ENCODE data around the gene EML3. TPM values are rescaled to one million over a fixed set of nuclear protein-coding genes. Genes with fewer than 3 reads are reported as not detected.

EML3 gene
- total RNA-seq, 2 donors from 2014 or later = 51.5 to 57.7 TPM

DNA sequence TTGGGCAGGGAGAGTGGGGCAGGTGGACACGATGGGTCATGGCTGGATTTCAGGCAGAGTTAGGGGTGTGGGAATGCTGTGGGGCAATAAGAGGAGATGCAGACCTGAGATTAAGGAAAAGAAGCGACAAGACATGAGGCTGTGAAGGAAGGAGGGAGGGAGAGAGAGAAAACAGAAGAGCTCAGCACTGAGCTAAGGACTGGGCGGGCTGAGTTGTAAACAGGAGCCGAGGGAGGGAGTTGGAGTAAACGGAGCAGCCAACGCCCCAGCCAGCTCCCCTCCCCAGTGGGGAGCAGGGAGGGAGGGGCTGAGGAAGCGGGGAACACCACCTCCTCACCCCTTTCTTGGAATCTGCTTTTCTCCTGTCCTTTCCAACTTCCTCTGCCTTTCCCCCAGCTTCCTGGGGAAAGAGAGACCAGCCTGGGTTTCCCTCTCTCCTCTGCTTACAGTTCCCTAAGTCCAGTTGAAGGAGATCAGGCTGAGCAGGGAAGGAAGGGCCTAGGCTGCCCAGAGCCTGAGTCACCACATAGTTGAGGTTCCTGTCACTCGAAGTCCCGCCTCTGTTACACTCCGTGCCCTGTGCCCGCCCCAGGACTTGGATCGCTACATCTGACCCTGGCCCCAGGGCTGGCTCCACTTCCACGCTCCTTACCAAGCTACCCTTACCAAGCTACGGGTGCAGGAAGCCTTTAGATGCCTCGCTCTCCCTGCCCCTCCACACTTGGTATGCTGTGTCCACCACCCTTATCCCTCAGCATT is 59.3 kb downstream of the EML3 start:
- Mint-ChIP-seq H3K9me3 (no peaks in the 10 kb centered on the region), H3K27ac (peak overlapping the region; percentile 96), H3K27me3 (ENCODE audit: insufficient read depth) (peaks cover 15% of the 10 kb centered on the region), H3K36me3 (ENCODE audit: low read depth) (peaks cover 17% of the 10 kb centered on the region), H3K4me1 (peaks cover 70% of the 10 kb centered on the region), H3K4me3 (peak overlapping the region; percentile 27)
- H3K4me3 ChIP-seq (ENCODE audit: low read length) = no peak overlapping the region
- H3K9ac ChIP-seq (ENCODE audit: extremely low read depth, low read length, poor library complexity, severe bottlenecking) = peak overlapping the region; percentile 31
- no peak for TF ChIP-seq CTCF (conservative IDR thresholded peaks at IDR 0.05)
- no peaks in the 10 kb centered on the region for H3K9me3 ChIP-seq (ENCODE audit: control insufficient read depth, low read length)
- peak; percentile 89 for DNase-seq
- peaks cover 21% of the 10 kb centered on the region for H3K36me3 ChIP-seq (ENCODE audit: control insufficient read depth, insufficient read depth, low read length)
- peaks cover 32% of the 10 kb centered on the region for H3K4me1 ChIP-seq (ENCODE audit: control insufficient read depth, insufficient read depth, low read length)
- H3K27me3 ChIP-seq (ENCODE audit: control insufficient read depth, insufficient read depth, low read length, poor library complexity, severe bottlenecking) = no peaks in the 10 kb centered on the region
- H3K27ac ChIP-seq (ENCODE audit: low read depth, low read length) = peak overlapping the region; percentile 55
- 19 to 29% methylated on average over 3 to 15 of the region's 15 CpGs for WGBS, 2 experiments (ENCODE audit: insufficient coverage in 1 of 2, insufficient read length in 1 of 2)

DNA sequence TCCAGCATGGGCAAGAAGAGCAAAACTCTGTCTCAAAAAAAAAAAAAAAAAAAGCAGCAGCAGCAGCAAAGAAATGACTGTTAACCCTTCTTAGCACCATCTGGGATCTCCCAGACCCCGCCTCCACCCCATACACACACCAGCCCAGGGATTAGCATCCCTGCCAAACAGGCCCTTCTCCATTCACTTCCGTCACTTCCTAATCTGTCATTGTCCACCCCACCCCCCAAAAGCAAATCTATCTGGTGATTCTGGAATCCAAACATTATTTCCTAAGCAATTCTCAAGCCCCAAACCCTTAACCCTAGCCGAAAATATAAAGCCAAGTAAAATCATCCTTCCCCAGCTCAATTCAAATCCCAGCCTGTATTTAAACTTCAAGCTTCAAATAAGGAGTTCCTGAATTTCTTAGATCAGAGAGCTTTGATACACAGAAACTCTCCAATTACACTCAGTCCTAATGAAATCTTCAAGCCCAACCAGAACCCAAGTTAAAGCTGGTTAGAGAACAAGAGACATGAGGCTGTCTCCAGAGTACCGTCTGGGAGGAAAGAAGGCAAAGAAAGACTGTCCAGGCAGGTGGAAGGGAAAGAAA is 60.0 kb downstream of the EML3 start:
- peaks cover 13% of the 10 kb centered on the region for H3K36me3 Mint-ChIP-seq (ENCODE audit: low read depth)
- H3K4me3 ChIP-seq (ENCODE audit: low read length) = no peak overlapping the region
- no peaks in the 10 kb centered on the region for H3K9me3 Mint-ChIP-seq
- H3K27me3 ChIP-seq (ENCODE audit: control insufficient read depth, insufficient read depth, low read length, poor library complexity, severe bottlenecking) = no peaks in the 10 kb centered on the region
- H3K9me3 ChIP-seq (ENCODE audit: control insufficient read depth, low read length) = no peaks in the 10 kb centered on the region
- H3K4me1 ChIP-seq (ENCODE audit: control insufficient read depth, insufficient read depth, low read length) = peaks cover 38% of the 10 kb centered on the region
- TF ChIP-seq CTCF (conservative IDR thresholded peaks at IDR 0.05) = no peak
- H3K27me3 Mint-ChIP-seq (ENCODE audit: insufficient read depth) = peaks cover 21% of the 10 kb centered on the region
- peak overlapping the region; percentile 38 for H3K9ac ChIP-seq (ENCODE audit: extremely low read depth, low read length, poor library complexity, severe bottlenecking)
- peak overlapping the region; percentile 90 for H3K27ac ChIP-seq (ENCODE audit: low read depth, low read length)
- H3K4me1 Mint-ChIP-seq = peaks cover 77% of the 10 kb centered on the region
- peak; percentile 58 for DNase-seq
- peak overlapping the region; percentile 96 for H3K27ac Mint-ChIP-seq
- WGBS, 2 experiments (ENCODE audit: insufficient coverage in 1 of 2, insufficient read length in 1 of 2) = 64 to 70% methylated on average over 3 to 4 of the region's 4 CpGs
- peaks cover 14% of the 10 kb centered on the region for H3K36me3 ChIP-seq (ENCODE audit: control insufficient read depth, insufficient read depth, low read length)
- peak overlapping the region; percentile 27 for H3K4me3 Mint-ChIP-seq

Small RNA genes within 50 kb of the gene (microRNA-seq; reads per million reads assigned to microRNA genes)
- not detected for gene MIR6747 (ENCODE audit: borderline microRNAs expressed)

Other genes with a start within 250 kb of the EML3 start
- not detected for gene SCGB1A1, start 193.7 kb downstream of the EML3 start, total RNA-seq
- 100 to 1,000 TPM; 109 to 165 TPM for gene AHNAK, start 66.0 kb downstream of the EML3 start, total RNA-seq
- gene EEF1G, start 38.9 kb downstream of the EML3 start, total RNA-seq = 1,000 to 10,000 TPM; 1,705 to 1,818 TPM
- gene TUT1, start 21.3 kb downstream of the EML3 start, total RNA-seq = 10 to 100 TPM; 16.0 to 33.5 TPM
- 100 to 1,000 TPM; 131 to 155 TPM for gene MTA2, start 10.9 kb downstream of the EML3 start, total RNA-seq
- 1 to 10 TPM in 1 of 2 donors, under 1 TPM in 1; 0.71 to 1.3 TPM for gene ROM1, start 482 bp upstream of the EML3 start, total RNA-seq
- 10 to 100 TPM; 38.6 to 53.9 TPM for gene B3GAT3, start 9.2 kb upstream of the EML3 start, total RNA-seq
- 100 to 1,000 TPM; 377 to 402 TPM for gene GANAB, start 33.8 kb upstream of the EML3 start, total RNA-seq
- gene INTS5, start 40.5 kb upstream of the EML3 start, total RNA-seq = 10 to 100 TPM; 19.0 to 21.6 TPM
- 100 to 1,000 TPM; 125 to 140 TPM for gene C11orf98, start 52.4 kb upstream of the EML3 start, total RNA-seq
- 10 to 100 TPM; 29.9 to 39.4 TPM for gene CSKMT, start 52.5 kb upstream of the EML3 start, total RNA-seq
- 10 to 100 TPM in 1 of 2 donors, 1 to 10 TPM in 1; 9.2 to 11.1 TPM for gene UQCC3, start 58.9 kb upstream of the EML3 start, total RNA-seq
- 10 to 100 TPM in 1 of 2 donors, 1 to 10 TPM in 1; 7.5 to 14.1 TPM for gene LBHD1, start 59.5 kb upstream of the EML3 start, total RNA-seq
- 10 to 100 TPM; 89.3 to 96.6 TPM for gene UBXN1, start 66.3 kb upstream of the EML3 start, total RNA-seq
- under 1 TPM; 0.55 to 0.99 TPM for gene LRRN4CL, start 76.8 kb upstream of the EML3 start, total RNA-seq
- gene BSCL2, start 94.6 kb upstream of the EML3 start, total RNA-seq = 10 to 100 TPM; 68.6 to 77.2 TPM
- 1 to 10 TPM in 1 of 2 donors, under 1 TPM in 1; 0.40 to 1.7 TPM for gene GNG3, start 94.9 kb upstream of the EML3 start, total RNA-seq
- 10 to 100 TPM; 48.1 to 49.8 TPM for gene HNRNPUL2, start 114.7 kb upstream of the EML3 start, total RNA-seq
- gene TTC9C, start 115.7 kb upstream of the EML3 start, total RNA-seq = 10 to 100 TPM; 40.0 to 55.4 TPM
- gene ZBTB3, start 141.4 kb upstream of the EML3 start, total RNA-seq = 10 to 100 TPM; 16.9 to 33.8 TPM
- 100 to 1,000 TPM; 107 to 137 TPM for gene POLR2G, start 148.8 kb upstream of the EML3 start, total RNA-seq
- gene TAF6L, start 158.6 kb upstream of the EML3 start, total RNA-seq = 10 to 100 TPM; 37.4 to 41.7 TPM
- gene TMEM179B, start 174.6 kb upstream of the EML3 start, total RNA-seq = 10 to 100 TPM; 31.0 TPM
- gene TMEM223, start 179.2 kb upstream of the EML3 start, total RNA-seq = 10 to 100 TPM; 18.4 to 21.0 TPM
- 10 to 100 TPM; 45.8 to 61.4 TPM for gene NXF1, start 192.7 kb upstream of the EML3 start, total RNA-seq
- 10 to 100 TPM; 36.9 to 37.3 TPM for gene STX5, start 219.3 kb upstream of the EML3 start, total RNA-seq
- not detected for gene TEX54, start 220.1 kb upstream of the EML3 start, total RNA-seq
- 10 to 100 TPM; 44.6 to 48.1 TPM for gene WDR74, start 226.8 kb upstream of the EML3 start, total RNA-seq

Data from endodermal cell (in vitro differentiated cells).